T-cell (primary cell): ENCODE results near the gene PEAK1. TPM values are rescaled to one million over a fixed set of nuclear protein-coding genes. Genes with fewer than 3 reads are reported as not detected.
A peak's percentile ranks its signal among the peaks of the same experiment; 100 is the strongest.

Source experiments
- ATAC-seq, 4 experiments: fragments of 200-7000 bp in 3 of 4; fragments of 150-1000 bp in 1 of 4; cut with Tn5 transposase; replicated peaks in 1 of 4; 1 replicate in 3 of 4; 2 replicates in 1 of 4; pipeline ENCODE4 v1.10.0; 2021; ENCODE audit warnings: moderate library complexity in 3 of 4, mild to moderate bottlenecking in 2 of 4, moderate number of reproducible peaks in 1 of 4
- CTCF ChIA-PET, 2 donors: fragments of 300-600 bp; sonication (Branson Sonifier 250); formaldehyde crosslinking; loops; one replicate each; lab custom pipeline; 2022; ENCODE audit warnings: antibody characterized with exemption in 2 of 2; lab: Charles Lee
- POLR2A ChIA-PET, 2 donors: fragments of 300-600 bp; sonication (Branson Sonifier 250); formaldehyde crosslinking; loops; one replicate each; lab custom pipeline; 2022; ENCODE audit warnings: antibody characterized with exemption in 2 of 2; lab: Charles Lee
- DNase-seq, 35 experiments: peaks; one replicate each; pipeline versions ENCODE4 v3.0.0 to v3.0.0-alpha.2; 2013 to 2023
- H3K27ac ChIP-seq: one replicate; pipeline ENCODE4 v1.5.1; 2013; ENCODE audit warnings: low read length
- H3K27me3 ChIP-seq, 2 experiments: replicated peaks in 1 of 2; 1 replicate in 1 of 2; 2 replicates in 1 of 2; pipeline versions ENCODE4 v1.6.1 to v1.7.0; 2013; ENCODE audit warnings: low read length in 1 of 2, mixed read lengths in 1 of 2; ENCODE audit not compliant: control insufficient read depth in 2 of 2, insufficient read depth in 2 of 2; ENCODE audit errors: extremely low read depth in 1 of 2
- H3K36me3 ChIP-seq, 2 donors: 1 replicate in 1 of 2; 2 replicates in 1 of 2; pipeline versions ENCODE4 v1.6.1 to v1.7.0; 2013; ENCODE audit warnings: low read length in 1 of 2; ENCODE audit not compliant: control insufficient read depth in 2 of 2, insufficient read depth in 1 of 2; ENCODE audit errors: extremely low read depth in 1 of 2
- H3K4me1 ChIP-seq, 2 experiments: 1 replicate in 1 of 2; 2 replicates in 1 of 2; pipeline versions ENCODE4 v1.6.1 to v1.7.0; 2013; ENCODE audit warnings: low read length in 2 of 2, mixed read lengths in 1 of 2; ENCODE audit not compliant: insufficient read depth in 2 of 2, control insufficient read depth in 1 of 2; ENCODE audit errors: extremely low read depth in 1 of 2
- H3K4me3 ChIP-seq, 2 donors: 1 replicate in 1 of 2; 2 replicates in 1 of 2; pipeline versions ENCODE4 v1.5.1 to v1.7.0; 2013; ENCODE audit warnings: mild to moderate bottlenecking in 2 of 2, low read length in 1 of 2, moderate library complexity in 1 of 2; ENCODE audit not compliant: control insufficient read depth in 1 of 2; ENCODE audit errors: extremely low read depth in 1 of 2
- H3K9me3 ChIP-seq: 2 replicates; pipeline ENCODE4 v1.7.0; 2013
- H3K27ac Mint-ChIP-seq, 2 donors: one replicate each; pipeline ENCODE4 v1.8.0; 2020 to 2021; ENCODE audit warnings: mild to moderate bottlenecking in 2 of 2, mixed read lengths in 2 of 2
- H3K27me3 Mint-ChIP-seq, 2 donors: one replicate each; pipeline ENCODE4 v1.8.0; 2021 to 2022; ENCODE audit warnings: mixed read lengths in 2 of 2
- H3K36me3 Mint-ChIP-seq: one replicate; pipeline ENCODE4 v1.8.0; 2021; ENCODE audit warnings: mixed read lengths
- H3K4me1 Mint-ChIP-seq, 3 donors: one replicate each; pipeline ENCODE4 v1.8.0; 2020 to 2022; ENCODE audit warnings: mixed read lengths in 3 of 3, mild to moderate bottlenecking in 1 of 3
- H3K4me3 Mint-ChIP-seq, 3 donors: one replicate each; pipeline ENCODE4 v1.8.0; 2020 to 2022; ENCODE audit warnings: mild to moderate bottlenecking in 3 of 3, mixed read lengths in 3 of 3, moderate library complexity in 3 of 3
- H3K9me3 Mint-ChIP-seq, 3 donors: one replicate each; pipeline ENCODE4 v1.8.0; 2020 to 2022; ENCODE audit warnings: mixed read lengths in 3 of 3
- WGBS: methylation state at CpG from one replicate; pipeline ENCODE4 v1.1.5; 2013; ENCODE audit warnings: missing lambda C conversion rate; ENCODE audit not compliant: insufficient coverage; 5-methylcytosine and 5-hydroxymethylcytosine counted together
- total RNA-seq, 35 experiments: library from RNA in 6 of 35; stranded (reverse) in 6 of 35; fragments of 120-200 nt in 1 of 35; gene quantifications; one replicate each; pipeline versions ENCODE4 v1.2.1 to v1.2.4 and lab custom pipeline; 2013 to 2026

PEAK1 gene
- total RNA-seq, 5 donors from 2014 or later (not counting 1 experiment from before 2014, with no cell fraction given): 9.4 to 17.7 (median 10.9) TPM

GRCh38 chr15:77067691-77068367, 352.1 kb downstream of the PEAK1 start:
- H3K36me3 Mint-ChIP-seq: no peaks in the 10 kb centered on the region
- H3K27me3 ChIP-seq: no peaks in the 10 kb centered on the region
- H3K9me3 Mint-ChIP-seq: no peaks in the 10 kb centered on the region
- H3K27me3 Mint-ChIP-seq: no peaks in the 10 kb centered on the region
- no peak overlapping the region for H3K4me3 Mint-ChIP-seq
- no peaks in the 10 kb centered on the region for H3K9me3 ChIP-seq
- DNase-seq (no peak), ATAC-seq (no peak)
- H3K27ac ChIP-seq: no peak overlapping the region
- ChIA-PET CTCF (no interaction called here), POLR2A (interaction anchor here (0.5 to 0.7 kb wide), 2 partner anchors 17 to 69 kb away, joined by 3 to 4 read pairs; no protein-coding TSS in a partner anchor)
- H3K4me1 Mint-ChIP-seq: peaks cover 33 to 48% (median 43%) of the 10 kb centered on the region in 3 donors
- no peak overlapping the region for H3K4me3 ChIP-seq
- H3K4me1 ChIP-seq: peaks cover 9 to 16% of the 10 kb centered on the region in 2 experiments
- H3K36me3 ChIP-seq: no peaks in the 10 kb centered on the region
- whole genome bisulfite sequencing: 100% methylated on average over 1 of the region's 3 CpGs
- H3K27ac Mint-ChIP-seq: no peak overlapping the region

GRCh38 chr15:77066971-77067690, 352.8 kb downstream of the PEAK1 start:
- ChIA-PET POLR2A (interaction anchor here in 1 of 2 donors (0.7 kb wide), 1 partner anchor 73 kb away, joined by 11 read pairs; no protein-coding TSS in a partner anchor), CTCF (interaction anchor here in 1 of 2 donors (0.7 kb wide), 1 partner anchor 9 kb away, joined by 7 read pairs; no protein-coding TSS in a partner anchor)
- H3K36me3 Mint-ChIP-seq: no peaks in the 10 kb centered on the region
- no peak overlapping the region for H3K4me3 ChIP-seq
- no peak overlapping the region for H3K27ac ChIP-seq
- DNase-seq (no peak), ATAC-seq (no peak)
- peaks cover 9 to 16% of the 10 kb centered on the region in 2 experiments for H3K4me1 ChIP-seq
- no peak overlapping the region for H3K4me3 Mint-ChIP-seq
- no peaks in the 10 kb centered on the region for H3K9me3 ChIP-seq
- no peak overlapping the region for H3K27ac Mint-ChIP-seq
- no peaks in the 10 kb centered on the region for H3K36me3 ChIP-seq
- H3K27me3 ChIP-seq: no peaks in the 10 kb centered on the region
- peaks cover 33 to 47% (median 42%) of the 10 kb centered on the region in 3 donors for H3K4me1 Mint-ChIP-seq
- no peaks in the 10 kb centered on the region for H3K27me3 Mint-ChIP-seq
- no CpG with 5 or more reads among the region's 3 CpGs for WGBS
- no peaks in the 10 kb centered on the region for H3K9me3 Mint-ChIP-seq

- H3K4me1 Mint-ChIP-seq: peaks cover 28 to 48% (median 37%) of the 10 kb centered on the region in 3 donors
- Histone ChIP-seq H3K27me3 (no peaks in the 10 kb centered on the region), H3K36me3 (no peaks in the 10 kb centered on the region), H3K4me3 (no peak overlapping the region), H3K4me1 (peaks cover 4 to 9% of the 10 kb centered on the region in 2 experiments), H3K9me3 (no peaks in the 10 kb centered on the region), H3K27ac (no peak overlapping the region)
- WGBS: 100% methylated on average over 1 of the region's 6 CpGs
- no peaks in the 10 kb centered on the region for H3K27me3 Mint-ChIP-seq
- CTCF ChIA-PET: no interaction called here
- H3K27ac Mint-ChIP-seq: no peak overlapping the region
- ATAC-seq (no peak), DNase-seq (no peak)
- H3K9me3 Mint-ChIP-seq: no peaks in the 10 kb centered on the region
- POLR2A ChIA-PET: no interaction called here
- H3K36me3 Mint-ChIP-seq: no peaks in the 10 kb centered on the region
- H3K4me3 Mint-ChIP-seq: no peak overlapping the region
These were observed 355.2 kb downstream of the PEAK1 start for GRCh38 chr15:77064539-77065308.

GRCh38 chr15:77064063-77064462, 355.8 kb downstream of the PEAK1 start:
- no peaks in the 10 kb centered on the region for H3K9me3 ChIP-seq
- Mint-ChIP-seq H3K9me3 (no peaks in the 10 kb centered on the region), H3K36me3 (no peaks in the 10 kb centered on the region), H3K4me3 (no peak overlapping the region), H3K4me1 (peaks cover 29 to 47% (median 35%) of the 10 kb centered on the region in 3 donors), H3K27ac (no peak overlapping the region), H3K27me3 (no peaks in the 10 kb centered on the region)
- no peaks in the 10 kb centered on the region for H3K27me3 ChIP-seq
- no CpG with 5 or more reads among the region's 2 CpGs for WGBS
- H3K4me3 ChIP-seq: no peak overlapping the region
- H3K27ac ChIP-seq: no peak overlapping the region
- CTCF ChIA-PET: no interaction called here
- H3K36me3 ChIP-seq: no peaks in the 10 kb centered on the region
- POLR2A ChIA-PET: no interaction called here
- no peak for DNase-seq
- ATAC-seq: no peak
- peaks cover 0 to 7% of the 10 kb centered on the region in 2 experiments for H3K4me1 ChIP-seq

- Histone ChIP-seq H3K4me1 (peaks cover 0 to 7% of the 10 kb centered on the region in 2 experiments), H3K27me3 (no peaks in the 10 kb centered on the region), H3K36me3 (no peaks in the 10 kb centered on the region), H3K27ac (no peak overlapping the region), H3K4me3 (no peak overlapping the region), H3K9me3 (no peaks in the 10 kb centered on the region)
- POLR2A ChIA-PET: no interaction called here
- ATAC-seq (no peak), DNase-seq (no peak)
- H3K36me3 Mint-ChIP-seq: no peaks in the 10 kb centered on the region
- H3K4me3 Mint-ChIP-seq: no peak overlapping the region
- CTCF ChIA-PET: no interaction called here
- no peaks in the 10 kb centered on the region for H3K27me3 Mint-ChIP-seq
- H3K9me3 Mint-ChIP-seq: no peaks in the 10 kb centered on the region
- H3K27ac Mint-ChIP-seq: no peak overlapping the region
- peaks cover 27 to 48% (median 35%) of the 10 kb centered on the region in 3 donors for H3K4me1 Mint-ChIP-seq
These were observed 356.7 kb downstream of the PEAK1 start for GRCh38 chr15:77063249-77063648.

- ChIA-PET CTCF (interaction anchor here in 1 of 2 donors (0.6 to 1.5 kb wide), 3 partner anchors 9 to 58 kb away, joined by 3 read pairs; no protein-coding TSS in a partner anchor), POLR2A (interaction anchor here (0.6 to 1.2 kb wide), 2 partner anchors 10 to 58 kb away, joined by 3 read pairs; partner anchors contain the start of gene TSPAN3 (in 1 of the 2))
- H3K9me3 Mint-ChIP-seq: no peaks in the 10 kb centered on the region
- Histone ChIP-seq H3K4me1 (peaks cover 0 to 6% of the 10 kb centered on the region in 2 experiments), H3K9me3 (no peaks in the 10 kb centered on the region), H3K36me3 (no peaks in the 10 kb centered on the region), H3K27ac (no peak overlapping the region), H3K27me3 (no peaks in the 10 kb centered on the region), H3K4me3 (no peak overlapping the region)
- H3K27ac Mint-ChIP-seq: peak overlapping the region in 1 of 2 donors; percentile 16
- peaks cover 16 to 43% (median 32%) of the 10 kb centered on the region in 3 donors for H3K4me1 Mint-ChIP-seq
- ATAC-seq (no peak), DNase-seq (no peak)
- no peaks in the 10 kb centered on the region for H3K36me3 Mint-ChIP-seq
- H3K4me3 Mint-ChIP-seq: no peak overlapping the region
- H3K27me3 Mint-ChIP-seq: no peaks in the 10 kb centered on the region
These were observed 359.4 kb downstream of the PEAK1 start for GRCh38 chr15:77060546-77060945.
